Mucosa of descending colon (tissue), 3 donors: ENCODE measurements around the gene SLC22A5. TPM values are rescaled to one million over a fixed set of nuclear protein-coding genes. Genes with fewer than 3 reads are reported as not detected.

ENCODE experiments used
- ATAC-seq: fragments of 200-7000 bp; cut with Tn5 transposase; one replicate; pipeline ENCODE4 v1.9.1; 2020; ENCODE audit warnings: mild to moderate bottlenecking, moderate library complexity
- DNase-seq, 3 donors: peaks; one replicate each; pipeline ENCODE4 v3.0.0-alpha.2; 2020
- H3K36me3 ChIP-seq: fragments of 200-600 bp; one replicate; pipeline ENCODE4 v1.8.0; 2021; ENCODE audit warnings: low read depth, mild to moderate bottlenecking
- H3K4me1 ChIP-seq: fragments of 200-600 bp; one replicate; pipeline ENCODE4 v1.8.0; 2021; ENCODE audit warnings: low read depth, mild to moderate bottlenecking
- H3K4me3 ChIP-seq: fragments of 200-600 bp; one replicate; pipeline ENCODE4 v1.8.0; 2021; ENCODE audit warnings: mild to moderate bottlenecking
- H3K9me3 ChIP-seq: fragments of 200-600 bp; one replicate; pipeline ENCODE4 v1.8.0; 2021; ENCODE audit warnings: mild to moderate bottlenecking
- intact Hi-C, 2 donors: fragments of 100-400 bp; cut with DNase I in 1 of 2; cut with micrococcal nuclease in 1 of 2; formaldehyde crosslinking; loops; one replicate each; pipeline versions ENCODE4 v1.11.0 to v1.11.1; 2022; cut with DNase I, micrococcal nuclease
- total RNA-seq, 3 donors: library from RNA; stranded (reverse); fragmentation: NEBNext Ultra II Directional in 2 of 3; extraction: Animal tissue kit (Norgen Biotek cat#: 25700) in 2 of 3; gene quantifications; one replicate each; pipeline versions ENCODE4 v1.2.1 to v1.2.4, GENCODE V29; 2021 to 2023
- TF ChIP-seq, protein P1 (sequence below): fragments of 200-600 bp; IDR thresholded peaks from one replicate; pipeline ENCODE4 v1.8.0; 2022; ENCODE audit warnings: antibody characterized with exemption, mild to moderate bottlenecking
- donor health status: DM: no; HTN: no; CAD: no; lungs with moderate emphysema.
- donor health status: DM: no; HTN: no; CAD: no.
- donor health status: DM: no; HTN: yes; CAD: no.

The SLC22A5 gene
- total RNA-seq, 3 donors from 2014 or later = 27.9 to 95.4 (median 29.4) TPM

DNA sequence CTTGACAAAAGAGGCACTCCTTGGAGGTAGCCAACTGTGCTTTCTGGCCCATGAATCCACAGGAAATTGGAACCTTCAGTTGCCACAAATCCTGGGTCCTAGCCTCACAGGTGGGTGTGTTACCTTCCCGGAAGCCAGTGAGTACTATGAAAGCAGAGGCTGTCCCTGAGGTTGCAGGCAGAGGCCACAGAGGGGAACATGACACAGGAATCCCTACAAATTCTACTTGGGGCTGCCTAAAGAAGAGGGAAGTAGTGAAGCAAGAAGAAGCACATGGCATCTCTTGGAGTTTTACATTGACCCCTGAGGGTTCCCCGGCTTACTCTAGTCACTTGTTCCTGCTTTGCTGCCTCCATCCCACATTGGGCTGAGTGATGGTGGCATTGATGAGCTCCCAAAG lies 2.6 kb downstream of the SLC22A5 start:
- ATAC-seq = no peak
- Histone ChIP-seq H3K4me3 (no peak overlapping the region), H3K36me3 (no peaks in the 10 kb centered on the region), H3K4me1 (peaks cover 28% of the 10 kb centered on the region), H3K9me3 (no peaks in the 10 kb centered on the region)
- TF ChIP-seq, protein P1, sequence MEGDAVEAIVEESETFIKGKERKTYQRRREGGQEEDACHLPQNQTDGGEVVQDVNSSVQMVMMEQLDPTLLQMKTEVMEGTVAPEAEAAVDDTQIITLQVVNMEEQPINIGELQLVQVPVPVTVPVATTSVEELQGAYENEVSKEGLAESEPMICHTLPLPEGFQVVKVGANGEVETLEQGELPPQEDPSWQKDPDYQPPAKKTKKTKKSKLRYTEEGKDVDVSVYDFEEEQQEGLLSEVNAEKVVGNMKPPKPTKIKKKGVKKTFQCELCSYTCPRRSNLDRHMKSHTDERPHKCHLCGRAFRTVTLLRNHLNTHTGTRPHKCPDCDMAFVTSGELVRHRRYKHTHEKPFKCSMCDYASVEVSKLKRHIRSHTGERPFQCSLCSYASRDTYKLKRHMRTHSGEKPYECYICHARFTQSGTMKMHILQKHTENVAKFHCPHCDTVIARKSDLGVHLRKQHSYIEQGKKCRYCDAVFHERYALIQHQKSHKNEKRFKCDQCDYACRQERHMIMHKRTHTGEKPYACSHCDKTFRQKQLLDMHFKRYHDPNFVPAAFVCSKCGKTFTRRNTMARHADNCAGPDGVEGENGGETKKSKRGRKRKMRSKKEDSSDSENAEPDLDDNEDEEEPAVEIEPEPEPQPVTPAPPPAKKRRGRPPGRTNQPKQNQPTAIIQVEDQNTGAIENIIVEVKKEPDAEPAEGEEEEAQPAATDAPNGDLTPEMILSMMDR = no peak
- intact Hi-C loops = no loop called here
- no peak for DNase-seq

- TF ChIP-seq, protein P1 = no peak
- intact Hi-C loops = no loop called here
- Histone ChIP-seq H3K9me3 (no peaks in the 10 kb centered on the region), H3K4me1 (peaks cover 28% of the 10 kb centered on the region), H3K36me3 (no peaks in the 10 kb centered on the region), H3K4me3 (no peak overlapping the region)
- no peak for ATAC-seq
- no peak for DNase-seq
These were observed 3.0 kb downstream of the SLC22A5 start for GRCh38 chr5:132372542-132372941.

DNA sequence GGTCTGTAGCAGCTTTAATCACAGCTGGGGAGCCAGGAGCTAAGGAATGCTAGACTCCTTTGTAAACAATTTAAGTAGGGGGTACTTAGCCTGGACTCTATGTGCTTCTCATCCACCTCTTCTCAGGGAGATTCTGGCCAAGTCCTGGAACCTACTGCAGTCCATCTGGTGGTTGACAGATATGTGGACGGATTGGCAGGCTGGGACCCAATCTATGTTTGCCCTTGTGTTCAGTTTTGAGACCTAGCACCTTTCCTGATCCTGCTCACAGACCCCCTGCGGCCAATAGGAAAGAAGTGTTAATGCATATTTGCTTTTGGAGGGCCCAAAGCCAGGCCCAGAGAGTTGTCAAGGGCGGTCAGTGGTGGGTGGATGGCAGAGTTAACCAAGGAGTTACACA lies 6.4 kb downstream of the SLC22A5 start:
- Histone ChIP-seq H3K9me3 (no peaks in the 10 kb centered on the region), H3K4me1 (peaks cover 18% of the 10 kb centered on the region), H3K4me3 (no peak overlapping the region), H3K36me3 (no peaks in the 10 kb centered on the region)
- ATAC-seq (no peak), DNase-seq (no peak)
- intact Hi-C loops = no loop called here
- TF ChIP-seq, protein P1 = no peak

DNA sequence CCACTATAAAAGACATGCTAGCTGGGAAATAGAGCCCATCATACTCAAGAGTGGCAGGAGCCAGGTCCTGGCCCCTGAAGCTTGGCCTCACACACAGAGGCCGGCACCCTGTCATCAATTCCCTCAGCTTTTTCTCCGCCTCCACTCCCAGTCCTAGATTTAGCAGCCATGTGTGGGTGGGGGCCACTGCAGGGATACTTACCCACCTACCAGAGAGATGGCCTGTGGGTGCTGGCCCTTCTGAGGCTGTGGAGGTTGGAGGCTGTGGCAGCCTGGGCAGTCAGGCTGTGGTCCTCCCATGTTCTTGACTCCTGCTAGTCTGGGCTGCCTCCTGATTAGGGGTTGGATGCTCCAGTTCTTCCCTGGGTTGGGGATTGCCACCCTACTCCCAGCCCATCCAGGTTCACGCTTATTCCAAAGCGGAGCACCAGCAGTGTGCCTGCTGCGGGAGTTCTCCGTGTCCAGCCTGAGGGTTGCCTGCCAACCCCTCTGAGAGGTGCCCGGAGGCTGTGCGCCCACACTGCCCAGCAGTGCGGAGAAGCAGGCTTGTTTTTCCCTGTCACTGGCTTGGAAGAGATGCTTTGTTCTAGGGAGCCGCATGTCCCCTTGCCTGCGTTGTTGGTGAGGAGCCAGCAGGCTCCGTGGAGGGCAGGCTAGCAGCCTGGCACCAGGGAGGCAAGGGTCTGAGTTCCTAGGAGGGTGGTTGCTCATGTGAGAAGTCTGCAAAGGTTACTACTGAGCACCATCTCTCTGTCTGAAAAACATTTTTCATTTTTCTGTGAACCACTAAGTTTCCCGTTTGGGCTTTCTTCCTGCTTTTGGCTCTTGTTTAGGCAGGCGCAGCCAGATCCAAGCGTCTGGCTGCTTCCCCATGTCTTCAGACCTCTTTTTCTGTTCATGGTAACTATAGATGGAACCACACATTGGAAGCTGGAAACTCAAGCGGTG lies 7.5 kb downstream of the SLC22A5 start:
- ATAC-seq (no peak), DNase-seq (no peak)
- H3K9me3 ChIP-seq = no peaks in the 10 kb centered on the region
- no peaks in the 10 kb centered on the region for H3K36me3 ChIP-seq
- TF ChIP-seq, protein P1 = no peak
- peaks cover 9% of the 10 kb centered on the region for H3K4me1 ChIP-seq
- intact Hi-C loops = no loop called here
- H3K4me3 ChIP-seq = no peak overlapping the region

DNA sequence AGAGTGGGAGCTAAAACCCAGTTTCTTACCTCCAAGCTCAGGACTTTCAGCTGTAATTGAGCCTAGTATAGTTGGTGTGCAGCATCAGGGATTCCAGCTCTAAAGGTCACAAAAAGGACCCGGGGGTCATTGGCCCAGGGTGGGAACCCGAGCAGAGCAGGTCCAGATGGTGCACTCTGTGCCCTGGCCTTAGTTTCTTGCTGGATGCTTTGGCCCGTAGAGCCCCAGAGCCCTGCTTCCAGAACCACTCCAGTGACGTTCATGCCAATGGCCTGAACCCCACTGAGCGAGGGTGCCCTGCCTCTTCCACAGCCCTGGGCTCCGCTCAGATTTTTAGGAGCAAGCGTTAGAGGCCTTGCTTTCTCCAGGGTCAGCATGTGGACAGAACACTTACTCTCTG lies 8.2 kb downstream of the SLC22A5 start:
- TF ChIP-seq, protein P1 = no peak
- DNase-seq (no peak), ATAC-seq (no peak)
- intact Hi-C loops = no loop called here
- Histone ChIP-seq H3K36me3 (no peaks in the 10 kb centered on the region), H3K4me1 (peaks cover 5% of the 10 kb centered on the region), H3K9me3 (no peaks in the 10 kb centered on the region), H3K4me3 (no peak overlapping the region)
